Stimulated activated CD8-positive, alpha-beta memory T cell treated with anti-CD3 and anti-CD28 coated beads, Interleukin-7, amount 100 ng/mL, for 24 hours (primary cell): ENCODE measurements around the gene DPCD.
"Not testable (repeated sequence)": the region's sequence is repeated elsewhere in the genome, so short reads cannot be mapped to it uniquely, and the experiment has no call there.

Experiments used
- DNase-seq: peaks from one replicate; pipeline ENCODE4 v3.0.0-alpha.2; 2020; ENCODE audit warnings: low read depth

The DPCD gene

DNA sequence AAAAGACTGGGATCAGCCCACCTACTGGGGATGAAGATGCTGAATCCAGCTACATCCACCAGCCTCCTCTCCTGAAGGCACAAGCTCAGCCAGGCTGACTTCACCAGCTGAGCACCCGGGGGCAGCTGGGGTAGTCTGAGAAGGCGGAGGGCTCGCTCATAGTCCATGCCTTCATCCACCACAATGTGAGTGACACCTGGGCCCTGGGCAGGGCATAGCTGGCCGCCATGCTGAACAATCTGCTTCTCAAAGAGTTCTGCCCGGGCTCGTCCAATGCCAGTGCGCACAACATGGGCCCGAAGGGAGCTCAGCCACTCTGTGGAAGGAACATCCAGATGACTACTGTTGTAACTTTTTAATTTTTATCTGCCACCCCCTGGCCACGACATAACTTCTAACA is 2.3 kb upstream of the DPCD start:
- DNase-seq: no peak

DNA sequence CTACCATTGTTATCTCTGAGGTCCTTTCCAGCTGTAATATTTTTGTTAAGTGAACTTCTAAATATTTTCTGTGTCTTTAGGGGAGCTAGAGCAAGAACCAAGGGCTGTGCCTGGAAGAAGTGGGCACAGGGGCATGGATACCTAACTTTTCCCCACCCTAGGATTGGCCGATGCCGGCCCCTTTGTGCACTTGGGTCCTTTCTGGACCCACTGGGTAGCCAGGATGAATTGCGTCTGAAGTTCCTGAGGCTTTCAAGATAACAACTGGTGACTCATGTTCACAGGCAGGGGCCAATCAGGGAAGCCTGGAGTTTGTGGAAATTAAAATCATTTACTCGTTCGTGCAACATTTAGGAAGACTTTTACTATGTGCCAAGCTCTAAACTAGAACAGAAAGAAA is 758 bp downstream of the DPCD start:
- no peak for DNase-seq

DNA sequence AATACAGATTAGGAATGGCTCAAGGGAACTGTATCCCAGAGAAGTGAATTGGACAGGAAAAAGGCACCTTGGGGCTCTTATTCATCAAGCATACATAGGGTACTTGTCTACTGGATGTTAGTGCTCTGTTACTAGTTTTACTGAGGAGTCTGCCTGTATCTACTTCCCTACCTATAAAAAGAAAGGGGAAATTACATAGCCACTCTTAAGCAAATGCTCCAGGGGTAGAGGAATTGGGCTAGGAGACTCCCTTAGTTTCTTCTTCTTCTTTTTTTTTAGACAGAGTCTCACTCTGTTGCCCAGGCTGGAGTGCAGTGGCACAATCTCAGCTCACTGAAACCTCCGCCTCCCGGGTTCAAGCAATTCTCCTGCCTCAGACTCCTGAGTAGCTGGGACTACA is 5.2 kb downstream of the DPCD start:
- not testable (repeated sequence) for DNase-seq

DNA sequence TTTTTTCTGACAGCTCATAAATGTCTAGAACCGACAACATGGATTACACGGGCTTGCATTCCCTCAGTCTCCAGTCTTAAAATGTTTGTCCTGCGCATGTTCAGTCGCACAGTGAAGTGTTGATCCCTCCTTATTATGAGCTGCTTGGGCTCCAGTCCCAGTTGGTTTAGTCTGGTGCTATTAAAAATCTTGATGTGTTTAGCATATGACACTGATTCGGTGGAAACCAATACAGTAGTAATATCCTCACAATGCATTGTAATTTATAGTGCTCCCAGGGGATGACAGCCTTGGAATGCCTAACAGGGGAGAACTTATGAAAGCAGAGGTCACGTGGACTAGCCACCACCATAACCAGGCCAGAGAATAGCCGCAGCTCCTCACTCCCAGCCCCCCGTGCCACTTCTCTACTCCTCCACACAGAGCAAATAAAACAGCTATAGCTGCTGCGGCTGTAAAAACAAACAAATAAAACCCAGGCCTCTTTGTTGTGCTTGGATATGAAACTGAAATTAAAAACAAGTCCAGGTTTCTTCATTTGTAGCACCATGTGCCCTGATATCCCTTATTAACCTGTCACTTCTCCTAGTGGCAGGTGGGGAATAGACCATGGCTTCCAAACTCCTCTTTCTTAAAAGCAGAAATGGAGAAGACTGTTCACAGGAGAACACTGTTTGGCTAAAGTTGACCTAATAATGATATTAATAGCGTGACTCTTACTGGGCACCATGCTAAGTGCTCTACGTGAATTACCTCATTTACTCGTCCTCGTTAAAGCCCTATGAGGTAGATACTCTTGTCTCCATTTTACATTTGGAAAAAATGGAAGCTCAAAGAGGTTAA is 7.7 kb downstream of the DPCD start:
- no peak for DNase-seq

- no peak for DNase-seq
Measured at GRCh38 chr10:101597091-101597900, 9.2 kb downstream of the DPCD start.

- no peak for DNase-seq
Measured at GRCh38 chr10:101601541-101601940, 13.4 kb downstream of the DPCD start.

GRCh38 chr10:101602761-101603398 is 14.8 kb downstream of the DPCD start:
- peak; percentile 37 for DNase-seq

GRCh38 chr10:101607124-101607523 is 19.0 kb downstream of the DPCD start:
- DNase-seq: no peak

DNA sequence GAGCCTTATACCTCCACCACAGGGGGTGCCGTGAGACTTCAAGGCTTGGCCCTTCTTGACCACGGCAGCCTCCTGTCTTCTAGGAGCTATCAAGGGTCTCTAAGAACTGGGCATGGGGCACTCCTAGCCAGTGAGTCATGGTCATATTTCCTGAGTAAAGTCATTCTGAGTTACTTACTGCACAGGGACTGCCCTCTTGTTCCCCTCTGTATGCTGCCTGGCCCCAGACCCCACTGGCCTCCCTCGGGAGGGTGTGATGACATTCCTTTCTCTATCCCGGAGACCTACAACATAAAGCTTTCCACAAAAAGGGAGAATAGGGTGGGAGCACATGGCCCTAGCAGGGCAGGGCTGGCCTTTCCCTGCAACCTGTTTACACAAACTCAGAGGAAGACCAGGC is 21.4 kb downstream of the DPCD start:
- DNase-seq: no peak

DNA sequence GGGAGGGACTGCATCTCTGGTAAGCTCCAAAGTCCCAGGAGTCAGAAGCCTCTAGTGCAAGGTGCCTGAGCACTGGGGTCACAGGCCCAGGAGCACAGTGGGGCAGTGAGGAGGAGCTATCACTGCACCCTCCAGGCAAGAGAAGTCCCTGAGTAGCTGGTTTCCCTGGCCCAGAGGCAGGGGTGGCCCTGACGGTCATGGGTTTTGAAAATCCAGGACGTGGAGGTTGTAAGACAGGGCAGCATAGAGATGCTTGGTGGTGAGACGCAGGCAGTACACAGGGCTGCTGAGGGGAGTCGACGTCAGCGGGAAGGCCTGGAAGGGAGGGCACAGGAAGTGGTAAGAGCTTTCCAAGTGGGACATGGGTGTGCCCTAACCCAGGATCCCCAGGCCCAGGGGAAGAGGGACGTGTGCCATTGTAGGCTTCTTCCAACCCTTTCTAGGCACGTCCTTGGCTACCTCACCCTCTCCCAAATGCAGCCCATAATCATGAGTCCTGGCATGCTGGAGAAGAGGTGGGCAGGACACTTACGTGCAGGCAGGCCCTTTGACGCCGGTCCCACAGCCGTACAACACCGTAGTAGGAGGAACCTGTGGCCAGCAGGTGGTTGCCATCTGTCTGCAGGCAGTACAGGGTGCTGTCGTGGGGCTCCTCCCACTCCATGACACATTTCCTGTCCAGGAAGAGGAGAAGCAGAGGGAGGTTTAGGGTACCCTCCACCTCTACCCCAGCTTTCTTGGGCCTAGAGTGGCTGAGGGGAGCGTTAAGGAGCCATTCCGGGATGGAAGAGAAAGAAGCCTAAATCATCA is 23.2 kb downstream of the DPCD start:
- DNase-seq: no peak

DNA sequence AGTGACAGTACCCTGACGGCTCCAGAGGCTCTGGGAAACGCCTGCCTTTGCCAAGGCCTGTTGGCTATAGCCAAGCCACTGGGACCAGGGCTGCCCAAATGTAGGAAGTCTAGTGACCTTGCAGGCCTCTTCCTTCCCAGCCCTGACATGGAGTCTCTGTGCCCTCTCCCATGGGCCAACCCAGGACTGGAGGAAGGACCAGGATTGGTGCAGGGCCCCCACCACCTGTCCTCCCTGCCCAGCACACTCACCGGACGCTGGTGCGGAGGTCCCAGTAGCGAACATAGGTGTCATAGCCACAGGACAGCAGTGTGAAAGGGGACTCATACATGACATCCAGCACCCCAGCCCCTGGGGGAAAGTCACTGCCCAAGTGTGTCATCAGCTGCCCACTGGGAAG is 24.0 kb downstream of the DPCD start:
- DNase-seq: no peak

DNA sequence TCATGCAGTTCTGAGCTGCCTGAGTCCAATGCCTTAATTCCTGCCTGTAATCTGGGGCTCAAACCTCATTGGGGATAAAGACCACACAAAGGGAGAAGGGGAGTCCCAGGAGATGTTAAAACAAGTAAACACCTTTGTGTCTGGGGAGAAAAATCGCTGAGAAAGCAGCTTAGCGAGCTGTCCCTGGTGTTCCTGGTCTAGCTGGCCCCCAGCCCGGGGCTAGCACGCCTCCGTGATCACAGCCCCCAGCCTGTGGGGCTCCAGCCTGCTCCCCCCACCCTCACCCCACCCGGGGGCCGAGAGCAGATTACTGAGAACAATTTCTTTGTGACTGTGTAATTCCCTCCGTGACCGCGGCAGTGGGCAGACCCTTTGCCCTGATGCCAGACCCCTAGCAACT is 24.8 kb downstream of the DPCD start:
- no peak for DNase-seq

- no peak for DNase-seq
Measured at GRCh38 chr10:101613646-101614045, 25.5 kb downstream of the DPCD start.

- DNase-seq: no peak
Measured at GRCh38 chr10:101614663-101615524, 26.8 kb downstream of the DPCD start.

DNA sequence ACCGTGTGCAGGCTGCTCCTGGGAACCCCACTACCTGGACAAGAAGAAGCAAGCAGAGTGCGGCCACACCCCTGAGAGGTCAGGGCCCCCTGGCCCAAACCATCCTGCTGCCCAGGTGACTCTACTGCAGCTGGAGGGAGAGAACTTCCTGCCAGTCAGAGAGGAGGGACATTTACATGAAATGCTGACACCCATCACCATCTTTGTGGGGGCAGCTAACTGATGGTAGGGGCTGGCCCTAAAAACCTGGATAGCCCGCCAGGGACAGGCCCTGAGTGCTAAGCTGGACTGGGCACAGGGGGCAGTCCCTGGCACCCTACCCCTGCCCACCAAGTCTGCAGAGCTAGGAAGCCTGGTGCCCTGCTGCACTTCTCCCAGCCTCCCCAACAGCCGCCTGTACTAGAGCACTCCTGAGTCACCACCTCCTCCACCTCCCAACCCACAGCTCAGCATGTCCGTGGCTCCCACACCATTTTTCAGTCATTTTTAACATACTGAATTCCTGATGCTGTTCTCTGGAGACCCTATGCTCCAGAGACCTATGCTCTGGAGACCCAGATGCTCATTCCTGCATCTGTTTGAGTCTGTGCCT is 27.5 kb downstream of the DPCD start:
- no peak for DNase-seq

GRCh38 chr10:101616415-101617101 is 28.4 kb downstream of the DPCD start:
- DNase-seq: no peak

- no peak for DNase-seq
Measured at GRCh38 chr10:101617102-101617823, 29.1 kb downstream of the DPCD start.

- no peak for DNase-seq
Measured at GRCh38 chr10:101617824-101618568, 29.9 kb downstream of the DPCD start.

DNA sequence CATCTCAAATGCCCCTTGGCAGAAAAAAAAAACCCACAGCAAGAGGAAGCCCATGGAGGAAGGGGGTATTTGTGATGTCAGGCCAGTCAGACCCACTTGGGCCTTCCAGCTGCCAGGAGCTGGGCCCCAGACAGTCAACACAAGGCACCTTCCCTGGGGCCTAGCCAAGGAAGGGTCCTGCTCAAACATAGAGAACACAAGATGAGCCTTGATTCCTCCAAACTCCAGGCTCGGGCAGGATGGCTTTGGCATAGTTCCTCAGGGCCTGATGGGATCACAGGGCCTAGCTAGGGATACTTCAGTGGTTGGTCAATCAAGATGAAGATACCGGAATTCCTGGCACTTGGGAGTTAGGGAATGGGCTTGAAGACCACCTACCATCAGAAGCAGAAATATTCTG is 30.8 kb downstream of the DPCD start:
- DNase-seq: no peak
